Upper lobe of left lung (tissue), 4 donors: ENCODE measurements around the gene COTL1.

Experiments
- EP300 ChIP-seq, 4 donors: sonication (generic); formaldehyde crosslinking; IDR thresholded peaks; one replicate each; pipeline ENCODE4 v1.5.1; 2017; ENCODE audit warnings: antibody characterized with exemption in 4 of 4, control low read depth in 2 of 4
- POLR2A ChIP-seq, 4 donors: fragments of 450-650 bp; IDR thresholded peaks; one replicate each; pipeline ENCODE4 v1.5.1; 2016 to 2017; ENCODE audit warnings: antibody characterized with exemption in 4 of 4, mild to moderate bottlenecking in 2 of 4
- POLR2AphosphoS5 ChIP-seq, 2 donors: sonication (generic); formaldehyde crosslinking; IDR thresholded peaks; one replicate each; pipeline ENCODE4 v1.5.1; 2017; ENCODE audit warnings: antibody characterized with exemption in 2 of 2
- TF ChIP-seq, protein P1 (sequence below), 6 experiments: fragments of 450-650 bp in 4 of 6; fragments of 200-600 bp in 2 of 6; sonication (generic) in 2 of 6; IDR thresholded peaks; one replicate each; pipeline ENCODE4 v1.5.1; 2016 to 2019; ENCODE audit warnings: antibody characterized with exemption in 6 of 6

DNA sequence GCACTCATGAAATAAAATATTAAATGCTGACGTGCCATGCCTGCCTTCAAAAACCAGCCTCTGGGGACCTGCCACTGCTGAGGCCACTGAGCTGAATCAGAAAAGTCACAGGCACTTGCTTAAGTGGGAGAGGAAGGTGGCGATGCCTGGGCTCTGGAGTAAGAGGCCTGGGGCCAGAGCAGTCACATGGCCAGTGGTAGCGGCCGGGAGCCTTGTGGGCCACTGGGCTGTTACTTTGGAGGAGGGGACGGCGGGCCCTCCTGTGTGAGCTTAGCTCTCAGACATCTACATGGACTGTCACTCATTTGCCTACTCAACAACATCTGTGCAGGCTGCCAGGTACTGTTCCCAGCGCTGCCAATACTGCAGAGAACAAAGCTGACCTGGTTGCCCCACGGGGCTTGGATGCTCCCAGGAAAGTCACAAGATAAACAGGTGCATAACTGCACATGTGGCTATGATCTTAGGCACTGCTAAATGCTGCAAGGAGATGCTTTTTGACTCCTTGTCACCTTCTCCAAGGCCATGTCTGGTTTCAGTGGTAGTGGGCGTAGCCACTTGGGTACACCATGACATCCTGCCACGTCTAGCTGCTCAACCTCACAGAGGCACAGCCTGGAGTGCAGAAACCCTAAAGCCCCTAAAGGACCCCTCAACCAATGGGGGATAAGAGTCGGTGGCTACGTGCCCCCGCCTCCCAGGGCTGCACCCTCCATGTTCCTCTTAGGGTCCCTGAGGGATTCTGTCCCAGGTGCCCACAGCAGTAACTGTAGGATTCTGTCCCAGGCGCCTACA is 11.6 kb downstream of the COTL1 start:
- TF ChIP-seq, protein P1, sequence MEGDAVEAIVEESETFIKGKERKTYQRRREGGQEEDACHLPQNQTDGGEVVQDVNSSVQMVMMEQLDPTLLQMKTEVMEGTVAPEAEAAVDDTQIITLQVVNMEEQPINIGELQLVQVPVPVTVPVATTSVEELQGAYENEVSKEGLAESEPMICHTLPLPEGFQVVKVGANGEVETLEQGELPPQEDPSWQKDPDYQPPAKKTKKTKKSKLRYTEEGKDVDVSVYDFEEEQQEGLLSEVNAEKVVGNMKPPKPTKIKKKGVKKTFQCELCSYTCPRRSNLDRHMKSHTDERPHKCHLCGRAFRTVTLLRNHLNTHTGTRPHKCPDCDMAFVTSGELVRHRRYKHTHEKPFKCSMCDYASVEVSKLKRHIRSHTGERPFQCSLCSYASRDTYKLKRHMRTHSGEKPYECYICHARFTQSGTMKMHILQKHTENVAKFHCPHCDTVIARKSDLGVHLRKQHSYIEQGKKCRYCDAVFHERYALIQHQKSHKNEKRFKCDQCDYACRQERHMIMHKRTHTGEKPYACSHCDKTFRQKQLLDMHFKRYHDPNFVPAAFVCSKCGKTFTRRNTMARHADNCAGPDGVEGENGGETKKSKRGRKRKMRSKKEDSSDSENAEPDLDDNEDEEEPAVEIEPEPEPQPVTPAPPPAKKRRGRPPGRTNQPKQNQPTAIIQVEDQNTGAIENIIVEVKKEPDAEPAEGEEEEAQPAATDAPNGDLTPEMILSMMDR (IDR thresholded peaks at IDR 0.05) = no peak
- TF ChIP-seq POLR2A (IDR thresholded peaks at IDR 0.05) = no peak
- no peak for TF ChIP-seq POLR2AphosphoS5 (IDR thresholded peaks at IDR 0.05)
- no peak for TF ChIP-seq EP300 (IDR thresholded peaks at IDR 0.05)
